Measurements from ENCODE around the gene KCP. TPM values are rescaled to one million over a fixed set of nuclear protein-coding genes. Genes with fewer than 3 reads are reported as not detected.

Gene KCP
- total and polyA plus RNA-seq, 2 of the 13 experiments (the other 11 are each of a cell fraction or from before 2014, with no cell fraction given), result 0.37 to 1.0 TPM

DNA sequence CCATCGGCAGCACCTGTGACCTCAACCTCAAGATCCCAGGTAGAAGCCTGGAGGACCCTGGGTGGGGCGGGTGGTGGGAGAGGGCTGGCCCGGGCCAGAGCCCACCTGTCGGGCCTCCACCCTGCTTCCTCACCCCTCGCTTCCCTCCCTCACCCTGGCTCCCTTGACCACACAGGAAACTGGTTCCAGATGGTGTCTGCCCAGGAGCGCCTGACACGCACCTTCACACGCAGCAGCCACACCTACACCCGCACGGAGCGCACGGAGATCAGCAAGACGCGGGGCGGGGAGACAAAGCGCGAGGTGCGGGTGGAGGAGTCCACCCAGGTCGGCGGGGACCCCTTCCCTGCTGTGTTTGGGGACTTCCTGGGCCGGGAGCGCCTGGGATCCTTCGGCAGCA lies 56.7 kb downstream of the KCP start:
- in situ Hi-C loops (cut with HindIII; ENCODE audit: extremely low pct_ligation_motif_present, low pct_unique_long_range_greater_than_20kb) (no loop called here), intact Hi-C loops (cut with micrococcal nuclease; ENCODE audit: unreplicated experiment) (no loop called here)
- H4K20me1 ChIP-seq (ENCODE audit: insufficient read depth, low read length), result no peaks in the 10 kb centered on the region
- no peak overlapping the region for H3K4me2 ChIP-seq (ENCODE audit: low read depth, low read length)
- FAIRE-seq, result no peak
- no peak overlapping the region for H3K27ac ChIP-seq (ENCODE audit: extremely low read length, insufficient read depth, low read length)
- no peak overlapping the region for H2AFZ ChIP-seq (ENCODE audit: low read length)
- peaks cover 13 to 57% of the 10 kb centered on the region in 2 experiments; a peak in 4 of 5 replicates for H3K27me3 ChIP-seq (ENCODE audit: control insufficient read depth in 1 of 2, insufficient read depth in 2 of 2, low read length in 2 of 2)
- ChIA-PET CTCF (ENCODE audit: low intra/inter-chr PET ratio, low total read pairs) (no interaction called here), POLR2A (no interaction called here)
- DNase-seq (ENCODE audit: low spot score), result no peak
- no peaks in the 10 kb centered on the region for H3K4me1 ChIP-seq (ENCODE audit: insufficient read depth, low read length)
- TF ChIP-seq NR2F1 (CRISPR knock-in tag; IDR thresholded peaks at IDR 0.05) (no peak), NFYC (CRISPR knock-in tag; IDR thresholded peaks at IDR 0.05) (no peak), ZFP36L1 (CRISPR knock-in tag; IDR thresholded peaks at IDR 0.05) (no peak), ZXDC (CRISPR knock-in tag; IDR thresholded peaks at IDR 0.05) (no peak), ZNF646 (CRISPR knock-in tag; IDR thresholded peaks at IDR 0.05) (no peak), ZSCAN25 (CRISPR knock-in tag; IDR thresholded peaks at IDR 0.05) (no peak), JDP2 (CRISPR knock-in tag; IDR thresholded peaks at IDR 0.05; ENCODE audit: borderline replicate concordance) (no peak), SAFB2 (CRISPR knock-in tag; IDR thresholded peaks at IDR 0.05; ENCODE audit: borderline replicate concordance, low read depth) (no peak), GTF3A (CRISPR knock-in tag; conservative IDR thresholded peaks at IDR 0.05) (no peak), HOXA5 (CRISPR knock-in tag; IDR thresholded peaks at IDR 0.05) (no peak), SRSF1 (optimal IDR thresholded peaks at IDR 0.05; ENCODE audit: low read depth, low read length) (no peak), NCOA5 (CRISPR knock-in tag; IDR thresholded peaks at IDR 0.05) (no peak), STAG1 (CRISPR knock-in tag; IDR thresholded peaks at IDR 0.05) (no peak)
- TF ChIP-seq, protein P1, sequence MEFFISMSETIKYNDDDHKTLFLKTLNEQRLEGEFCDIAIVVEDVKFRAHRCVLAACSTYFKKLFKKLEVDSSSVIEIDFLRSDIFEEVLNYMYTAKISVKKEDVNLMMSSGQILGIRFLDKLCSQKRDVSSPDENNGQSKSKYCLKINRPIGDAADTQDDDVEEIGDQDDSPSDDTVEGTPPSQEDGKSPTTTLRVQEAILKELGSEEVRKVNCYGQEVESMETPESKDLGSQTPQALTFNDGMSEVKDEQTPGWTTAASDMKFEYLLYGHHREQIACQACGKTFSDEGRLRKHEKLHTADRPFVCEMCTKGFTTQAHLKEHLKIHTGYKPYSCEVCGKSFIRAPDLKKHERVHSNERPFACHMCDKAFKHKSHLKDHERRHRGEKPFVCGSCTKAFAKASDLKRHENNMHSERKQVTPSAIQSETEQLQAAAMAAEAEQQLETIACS (CRISPR knock-in tag; IDR thresholded peaks at IDR 0.05), result no peak
- H3K4me3 ChIP-seq (replicated peaks in 1 of 3; ENCODE audit: insufficient read depth in 1 of 3, low read depth in 2 of 3, low read length in 3 of 3), result no peak overlapping the region
- BruUV-seq (replicated peaks), result no TSS peak
- 56% methylated on average over 12 of the region's 23 CpGs for WGBS (ENCODE audit: low lambda C conversion rate)
- ATAC-seq, result no peak
- no peak overlapping the region for H3K9ac ChIP-seq (ENCODE audit: insufficient read depth, low read depth, low read length)
- H3K79me2 ChIP-seq (ENCODE audit: insufficient read depth, low read length), result no peaks in the 10 kb centered on the region
- H3K9me3 ChIP-seq (ENCODE audit: low read length), result no peaks in the 10 kb centered on the region
- no peaks in the 10 kb centered on the region for H3K36me3 ChIP-seq (replicated peaks in 1 of 2; ENCODE audit: control insufficient read depth in 1 of 2, insufficient read depth in 2 of 2, low read length in 2 of 2)
